ENCODE data around the gene MOG.

MOG gene

GRCh38 chr6:29624520-29624961 lies 32.4 kb upstream of the MOG start:
- TF ChIP-seq, protein P1, sequence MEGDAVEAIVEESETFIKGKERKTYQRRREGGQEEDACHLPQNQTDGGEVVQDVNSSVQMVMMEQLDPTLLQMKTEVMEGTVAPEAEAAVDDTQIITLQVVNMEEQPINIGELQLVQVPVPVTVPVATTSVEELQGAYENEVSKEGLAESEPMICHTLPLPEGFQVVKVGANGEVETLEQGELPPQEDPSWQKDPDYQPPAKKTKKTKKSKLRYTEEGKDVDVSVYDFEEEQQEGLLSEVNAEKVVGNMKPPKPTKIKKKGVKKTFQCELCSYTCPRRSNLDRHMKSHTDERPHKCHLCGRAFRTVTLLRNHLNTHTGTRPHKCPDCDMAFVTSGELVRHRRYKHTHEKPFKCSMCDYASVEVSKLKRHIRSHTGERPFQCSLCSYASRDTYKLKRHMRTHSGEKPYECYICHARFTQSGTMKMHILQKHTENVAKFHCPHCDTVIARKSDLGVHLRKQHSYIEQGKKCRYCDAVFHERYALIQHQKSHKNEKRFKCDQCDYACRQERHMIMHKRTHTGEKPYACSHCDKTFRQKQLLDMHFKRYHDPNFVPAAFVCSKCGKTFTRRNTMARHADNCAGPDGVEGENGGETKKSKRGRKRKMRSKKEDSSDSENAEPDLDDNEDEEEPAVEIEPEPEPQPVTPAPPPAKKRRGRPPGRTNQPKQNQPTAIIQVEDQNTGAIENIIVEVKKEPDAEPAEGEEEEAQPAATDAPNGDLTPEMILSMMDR (IDR thresholded peaks at IDR 0.05; ENCODE audit: low read depth, low read length), result no peak
- no peak for DNase-seq (ENCODE audit: extremely low read depth, low read depth)

GRCh38 chr6:29625337-29625930 lies 31.5 kb upstream of the MOG start:
- no peak for DNase-seq (ENCODE audit: extremely low read depth, low read depth)
- TF ChIP-seq, protein P1 (IDR thresholded peaks at IDR 0.05; ENCODE audit: low read depth, low read length), result no peak

GRCh38 chr6:29626948-29627754 lies 29.7 kb upstream of the MOG start:
- TF ChIP-seq, protein P1 (IDR thresholded peaks at IDR 0.05; ENCODE audit: low read depth, low read length), result no peak
- no peak for DNase-seq (ENCODE audit: extremely low read depth, low read depth)

DNA sequence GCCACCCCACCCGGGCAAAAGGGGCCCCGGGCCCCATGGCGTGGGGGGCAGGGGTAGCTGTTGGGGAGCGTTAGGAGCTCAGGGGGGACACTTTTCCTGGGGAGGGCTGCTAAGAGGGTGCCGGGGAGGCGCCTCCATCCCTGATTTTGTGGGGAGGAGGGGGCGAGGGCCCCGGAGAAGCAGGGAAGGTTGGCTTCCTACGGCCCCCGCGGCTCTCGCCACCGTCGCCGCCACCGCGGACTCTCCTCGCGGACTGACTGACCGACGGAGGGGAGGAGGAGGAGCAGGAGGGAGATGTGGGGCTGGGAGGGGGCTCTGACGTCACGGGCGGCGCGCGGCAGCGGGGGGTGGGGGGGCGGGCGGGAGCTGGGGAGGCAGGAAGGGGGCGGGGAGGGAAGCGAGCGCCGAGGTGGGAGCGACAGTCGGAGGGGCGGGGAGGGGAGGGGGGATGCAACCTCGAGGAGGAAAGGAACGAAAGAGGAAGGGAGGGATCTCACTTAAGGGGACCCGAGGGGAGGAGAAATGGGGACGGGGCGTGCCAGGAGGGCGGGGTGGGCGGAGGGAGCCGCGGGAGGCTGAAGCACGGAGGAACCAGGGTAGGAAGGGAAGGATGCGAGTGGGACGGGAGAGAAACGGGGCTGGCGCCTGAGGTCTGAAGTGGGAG lies 29.0 kb upstream of the MOG start:
- TF ChIP-seq, protein P1 (IDR thresholded peaks at IDR 0.05; ENCODE audit: low read depth, low read length), result no peak
- peak; percentile 59 for DNase-seq (ENCODE audit: extremely low read depth, low read depth)

- TF ChIP-seq, protein P1 (IDR thresholded peaks at IDR 0.05; ENCODE audit: low read depth, low read length), result peak; percentile 87
- peak; percentile 40 for DNase-seq (ENCODE audit: extremely low read depth, low read depth)
Observed at GRCh38 chr6:29628419-29629281, 28.2 kb upstream of the MOG start.

DNA sequence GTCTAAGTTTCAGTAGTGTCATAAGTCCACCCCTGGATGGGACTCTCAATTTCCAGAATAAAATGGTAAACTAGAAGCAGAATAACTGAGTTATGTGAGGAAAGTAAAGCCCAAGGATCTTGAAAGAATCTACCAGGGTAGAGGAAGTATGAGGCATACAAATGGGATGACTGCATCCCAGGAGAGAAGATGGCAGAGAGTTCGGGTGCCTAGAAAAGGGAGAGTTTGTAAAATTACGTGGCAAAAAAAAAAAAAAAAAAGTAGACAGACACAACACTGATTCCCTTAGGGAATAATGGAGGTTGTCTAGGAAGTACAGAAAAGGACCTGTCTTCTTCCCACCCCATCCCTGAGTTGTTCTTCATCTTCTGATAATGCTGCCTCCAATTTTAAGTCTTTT lies 27.3 kb upstream of the MOG start:
- DNase-seq (ENCODE audit: extremely low read depth, low read depth), result no peak
- TF ChIP-seq, protein P1 (IDR thresholded peaks at IDR 0.05; ENCODE audit: low read depth, low read length), result no peak
